AML-193 (cell line): ENCODE data around the gene C14orf180.

Experiments
- DNase-seq, 2 experiments: peaks; one replicate each; lab custom pipeline; 2025; lab: John Stamatoyannopoulos, UW

C14orf180 gene

DNA sequence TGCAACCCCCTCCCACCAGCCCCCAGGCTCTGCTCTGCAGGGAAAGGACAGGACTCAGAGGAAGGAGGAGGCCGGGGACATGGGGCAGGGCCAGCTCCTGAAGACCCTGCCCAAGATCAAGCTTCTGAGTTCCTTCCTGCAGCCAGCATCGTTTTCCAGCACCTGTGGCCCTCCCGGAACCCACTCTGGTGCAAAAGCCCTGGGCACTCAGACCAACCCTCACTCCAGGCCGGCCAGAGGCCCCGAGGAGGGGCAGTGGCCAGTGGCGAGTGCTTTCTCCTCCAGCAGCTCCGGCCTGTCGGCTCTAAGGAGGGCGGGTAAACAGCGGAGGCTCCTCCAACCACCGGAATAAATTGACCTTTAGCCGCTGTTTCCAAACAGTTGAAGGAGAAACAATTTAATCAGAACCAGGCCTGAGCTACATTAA is 14.2 kb downstream of the C14orf180 start:
- no peak for DNase-seq

DNA sequence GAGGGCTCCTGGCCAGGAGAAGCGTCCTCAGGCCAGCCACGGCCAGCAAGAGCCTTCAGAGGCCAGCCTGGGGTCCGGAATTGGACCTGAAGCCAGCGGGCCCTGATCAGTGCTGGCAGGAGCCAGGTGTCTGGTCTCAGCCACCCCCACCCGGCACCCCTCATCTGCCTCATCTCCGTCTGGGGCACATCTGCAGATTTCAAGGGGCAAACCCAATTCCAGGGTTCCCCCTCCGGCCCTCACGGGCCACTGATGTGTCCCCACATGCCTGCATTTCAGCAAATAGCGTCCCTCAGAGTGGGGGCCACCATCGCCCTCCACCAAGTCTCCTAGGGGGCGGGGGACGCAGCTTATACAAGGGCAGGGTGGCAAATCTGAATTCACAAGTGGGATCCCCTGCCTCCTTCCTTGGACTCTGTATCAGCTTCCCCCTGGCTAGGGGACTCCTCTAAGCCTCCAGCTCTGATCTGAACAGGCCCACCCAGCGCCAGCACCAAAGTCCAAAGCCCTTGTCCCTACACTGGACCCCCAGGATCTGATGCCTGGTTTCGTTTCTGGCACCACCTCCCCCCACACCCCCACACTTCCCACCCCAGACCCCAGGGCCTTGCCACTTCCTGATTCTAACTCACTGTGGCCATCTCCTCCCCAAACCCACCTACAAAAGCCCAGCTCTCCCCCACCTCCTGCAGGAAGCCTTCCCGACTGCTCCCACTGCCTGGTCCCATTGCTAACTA is 14.9 kb downstream of the C14orf180 start:
- DNase-seq = no peak

DNA sequence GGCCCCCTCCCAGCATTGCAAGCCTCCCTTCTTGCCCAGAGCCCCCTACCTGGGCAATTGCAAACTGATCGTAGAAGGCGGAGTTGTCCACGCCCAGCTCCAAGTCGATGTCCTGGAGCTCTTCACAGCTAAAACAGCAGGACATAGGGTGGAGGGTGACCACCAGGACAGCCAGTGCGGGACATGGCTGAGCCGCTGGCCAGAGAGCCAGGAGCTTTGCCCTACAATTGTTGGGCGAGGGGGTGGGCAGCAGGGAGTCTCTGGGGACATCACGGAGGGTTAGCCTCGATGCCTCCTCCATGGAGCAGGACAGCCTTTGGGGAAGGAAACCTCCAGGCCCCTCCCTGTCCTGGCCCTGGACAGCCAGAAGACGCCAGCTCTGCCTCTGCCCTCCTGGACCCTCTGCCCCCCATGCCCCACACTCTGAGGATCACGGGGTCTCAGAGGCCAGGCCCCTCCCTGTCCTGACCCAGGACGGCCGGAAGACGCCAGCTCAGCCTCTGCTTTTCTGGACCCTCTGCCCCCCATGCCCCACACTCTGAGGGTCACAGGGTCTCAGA is 15.6 kb downstream of the C14orf180 start:
- DNase-seq = no peak

DNA sequence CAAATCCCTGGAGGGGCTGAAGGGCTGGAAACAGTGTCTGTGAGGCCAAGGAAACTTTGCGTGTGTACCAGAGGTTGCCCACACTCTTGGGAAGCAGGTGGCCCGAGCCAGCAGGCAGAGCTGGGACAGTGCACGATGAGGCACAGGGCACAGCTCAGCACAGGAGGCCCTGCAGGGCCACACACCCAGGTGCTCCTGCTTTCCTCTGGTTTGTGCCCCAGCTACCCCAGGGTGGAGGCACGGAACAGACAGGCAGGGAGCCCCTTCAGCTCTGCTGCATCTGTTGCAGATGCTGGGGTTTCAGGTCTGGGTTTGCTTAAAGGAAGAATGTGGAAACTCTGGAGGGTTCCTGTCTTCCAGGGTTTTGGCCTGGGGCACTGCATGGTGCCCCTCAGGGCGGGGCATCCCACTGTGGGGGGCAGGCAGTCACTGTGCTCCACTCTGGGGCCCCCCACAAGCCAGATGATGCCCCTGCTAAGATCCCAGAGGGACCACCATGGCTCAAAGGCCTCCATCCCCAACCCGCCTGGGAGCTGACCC is 16.4 kb downstream of the C14orf180 start:
- DNase-seq = no peak

DNA sequence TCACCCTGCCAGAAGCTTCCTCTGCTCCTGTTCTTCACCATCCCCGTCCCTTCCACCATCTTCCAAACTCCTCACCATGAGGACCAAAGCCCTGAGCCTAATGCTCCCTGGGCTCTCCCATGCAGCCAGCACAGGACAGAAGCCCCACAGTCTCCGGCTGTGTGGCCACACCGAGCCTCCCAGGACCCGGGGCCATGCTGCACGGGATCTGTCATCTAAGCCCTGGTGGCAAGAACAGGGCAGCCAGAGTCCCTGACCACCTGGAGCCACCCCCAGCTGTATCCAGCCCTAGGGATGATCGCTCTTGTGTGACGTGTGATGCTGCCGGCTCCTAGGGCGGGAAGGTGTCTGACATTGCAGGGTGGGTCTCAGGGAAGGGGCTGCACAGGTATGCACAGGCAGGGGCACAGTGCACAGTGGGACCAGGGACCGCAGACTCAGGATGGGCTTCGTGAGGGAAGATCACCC is 16.9 kb downstream of the C14orf180 start:
- DNase-seq = no peak

DNA sequence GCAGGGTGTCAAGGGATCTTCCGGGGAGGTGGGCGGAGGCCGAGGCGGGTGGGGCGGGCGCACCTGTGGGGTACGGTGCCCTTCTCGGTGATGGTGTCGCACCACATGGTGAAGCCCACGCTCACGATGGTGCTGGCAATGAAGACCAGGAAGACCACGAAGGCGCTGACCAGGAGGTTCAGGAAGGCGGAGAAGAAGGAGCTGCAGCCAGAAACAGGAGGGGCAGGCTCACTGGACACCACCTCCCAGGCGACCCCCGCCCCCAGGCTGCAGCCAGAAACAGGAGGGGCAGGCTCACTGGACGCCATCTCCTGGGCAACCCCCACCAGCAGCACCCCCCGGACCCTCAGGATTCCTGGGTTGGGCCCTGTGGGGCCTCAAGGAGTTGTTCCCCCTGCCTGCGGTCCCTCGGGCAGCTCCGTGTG is 17.4 kb downstream of the C14orf180 start:
- DNase-seq = no peak

DNA sequence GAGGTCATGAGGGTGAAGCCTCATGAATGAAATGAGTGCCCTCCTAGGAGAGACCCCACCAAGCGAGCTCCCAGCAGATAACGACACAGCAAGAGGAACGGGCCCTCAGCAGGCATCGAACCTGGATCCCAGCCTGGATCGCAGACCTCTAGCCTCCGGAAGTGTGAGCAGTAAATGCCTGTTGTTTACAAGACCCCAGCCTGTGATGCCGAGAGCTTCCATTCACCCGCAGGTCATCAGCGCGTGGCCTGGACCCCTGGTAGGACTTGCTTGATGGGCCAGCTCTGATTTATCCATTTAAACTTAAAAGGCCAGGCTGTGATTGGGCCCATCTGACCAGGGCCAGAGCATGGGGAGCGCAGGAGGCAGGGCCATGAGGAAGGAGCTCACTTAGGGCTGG is 18.0 kb downstream of the C14orf180 start:
- DNase-seq = no peak

DNA sequence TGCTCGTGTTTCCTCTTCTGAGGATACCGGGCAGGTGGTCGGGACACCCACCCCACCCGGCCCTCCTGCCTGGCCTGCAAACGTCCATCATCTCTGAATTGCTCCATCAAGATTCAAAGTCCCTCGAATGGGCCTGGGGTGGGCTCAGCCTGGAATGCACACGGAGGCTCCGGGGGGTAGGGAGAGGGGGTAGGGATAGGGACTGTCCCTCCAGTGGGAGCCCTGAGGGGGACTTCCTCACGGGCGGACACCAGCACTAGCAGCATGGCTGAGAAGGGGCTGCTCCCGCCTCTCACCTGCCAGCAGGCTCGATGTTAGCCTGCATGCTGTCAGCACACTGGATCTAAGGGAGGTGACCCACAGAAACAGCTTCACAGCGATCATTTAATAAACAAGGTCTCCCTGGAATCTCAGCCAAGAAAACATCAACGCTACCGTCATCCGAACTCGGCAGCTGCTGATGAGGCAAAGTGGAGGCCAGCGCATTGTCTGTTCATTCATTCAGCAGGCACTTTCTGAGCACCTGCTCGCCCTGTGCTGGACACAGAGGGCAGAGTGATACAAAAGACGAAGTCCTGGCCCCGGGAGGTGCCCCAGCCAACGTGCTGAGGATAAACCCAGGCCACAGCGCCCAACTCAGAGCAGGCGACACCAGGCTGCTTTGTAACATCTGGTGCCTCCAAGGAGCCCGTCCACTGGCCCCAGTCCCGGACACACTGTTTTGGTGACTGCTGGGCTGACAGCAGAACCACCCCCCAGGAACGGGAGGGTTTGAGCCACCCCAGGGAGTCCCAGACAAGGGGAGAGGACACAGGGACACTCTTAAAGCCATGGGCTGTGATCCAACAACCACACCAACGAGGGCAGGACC is 18.7 kb downstream of the C14orf180 start:
- no peak for DNase-seq

DNA sequence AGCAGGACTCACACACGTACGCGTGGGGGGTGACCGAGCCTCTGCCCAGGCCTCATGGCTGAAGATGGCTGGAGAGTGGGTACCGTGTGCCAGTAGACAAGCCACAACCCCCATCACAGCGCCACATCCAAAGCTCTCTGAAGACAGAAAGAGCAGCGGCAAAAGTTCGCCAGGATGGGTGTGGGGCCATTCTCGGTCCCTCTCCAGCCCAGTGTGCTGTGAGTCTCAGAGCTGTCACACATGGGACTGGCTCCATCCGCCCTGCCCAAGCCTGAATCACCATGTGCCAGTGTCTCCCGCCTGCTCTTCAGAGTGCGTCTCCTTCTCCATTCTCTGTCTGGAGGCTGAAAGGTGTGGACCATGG is 19.3 kb downstream of the C14orf180 start:
- no peak for DNase-seq

DNA sequence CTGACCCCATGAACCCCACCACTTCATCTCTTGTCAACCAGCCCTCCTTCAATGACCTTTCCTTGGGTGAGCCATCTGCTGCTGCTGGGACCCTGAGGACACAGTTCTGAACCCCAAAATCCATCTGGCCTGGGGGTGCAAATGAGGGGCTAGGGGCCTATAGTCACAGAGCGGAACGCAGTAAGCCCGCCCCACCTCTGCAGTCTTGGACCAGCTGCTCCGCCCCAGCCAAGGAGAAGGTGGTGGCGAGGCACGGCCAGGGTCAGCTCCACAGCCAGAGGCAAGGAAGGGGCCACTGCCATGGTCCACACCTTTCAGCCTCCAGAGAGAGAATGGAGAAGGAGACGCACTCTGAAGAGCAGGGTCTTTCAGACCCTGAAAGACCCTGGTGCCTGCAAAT is 19.9 kb downstream of the C14orf180 start:
- no peak for DNase-seq

DNA sequence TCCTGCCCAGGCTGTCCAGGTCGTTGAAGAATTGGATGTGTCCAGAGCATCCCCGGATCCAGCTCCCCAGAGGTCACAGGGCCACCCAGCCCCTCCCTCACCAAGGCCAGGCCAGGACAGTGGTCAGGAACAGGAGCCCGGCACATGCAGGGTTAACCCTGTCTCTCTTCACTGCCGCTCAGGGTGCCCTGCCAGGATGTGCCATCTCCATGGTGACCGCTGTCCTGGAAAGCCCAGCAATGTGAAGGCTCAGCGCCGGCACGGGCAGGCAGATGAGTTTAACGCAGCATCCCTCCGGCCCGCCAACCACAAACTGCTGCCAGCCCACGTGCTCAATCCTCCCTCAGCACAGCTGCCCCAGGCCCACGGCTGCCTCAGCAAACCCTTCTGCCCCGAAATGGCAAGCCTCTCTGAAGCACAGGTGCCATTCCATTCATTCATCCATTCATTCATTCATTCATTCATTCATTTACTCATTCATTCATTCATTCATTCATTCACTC is 20.6 kb downstream of the C14orf180 start:
- no peak for DNase-seq

DNA sequence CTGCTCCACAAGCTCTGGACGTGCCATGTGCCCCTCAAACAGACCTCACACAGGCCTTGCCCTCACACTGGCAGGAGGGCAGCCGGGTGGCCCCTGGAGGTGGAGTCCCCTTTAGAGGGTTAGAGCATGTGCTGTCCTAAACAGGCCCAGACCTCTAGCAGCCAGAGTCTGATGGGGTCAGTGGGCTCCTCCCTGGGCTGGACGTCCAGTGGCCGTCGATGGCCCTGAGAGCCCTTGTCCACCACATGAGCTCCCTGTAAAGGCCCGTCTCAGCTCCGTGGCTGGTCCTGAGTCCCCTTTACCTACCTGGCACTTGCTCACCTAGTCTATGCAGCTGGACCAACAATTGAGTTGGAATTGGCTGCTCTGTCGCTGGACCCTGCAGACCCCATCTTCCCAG is 21.2 kb downstream of the C14orf180 start:
- DNase-seq = no peak

DNA sequence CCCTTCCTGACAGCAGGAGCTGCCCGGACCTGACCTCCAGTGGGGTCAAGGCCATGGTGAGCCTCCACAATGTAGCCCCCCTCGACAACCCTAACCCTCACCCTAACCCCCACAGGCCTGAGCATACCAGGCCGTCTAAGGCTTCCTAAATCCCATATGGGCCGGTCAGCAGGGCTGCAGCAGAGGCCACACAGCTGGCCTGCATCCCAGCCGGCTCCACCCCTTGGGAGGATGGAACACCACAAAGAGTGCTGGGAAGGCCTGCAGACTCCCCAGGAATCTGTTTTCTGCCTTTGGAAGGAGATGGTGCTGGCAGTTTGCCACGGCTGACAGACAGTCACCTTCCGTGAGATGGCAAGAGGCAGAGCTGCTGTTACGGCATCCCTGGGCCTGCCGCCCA is 22.2 kb downstream of the C14orf180 start:
- DNase-seq = no peak

DNA sequence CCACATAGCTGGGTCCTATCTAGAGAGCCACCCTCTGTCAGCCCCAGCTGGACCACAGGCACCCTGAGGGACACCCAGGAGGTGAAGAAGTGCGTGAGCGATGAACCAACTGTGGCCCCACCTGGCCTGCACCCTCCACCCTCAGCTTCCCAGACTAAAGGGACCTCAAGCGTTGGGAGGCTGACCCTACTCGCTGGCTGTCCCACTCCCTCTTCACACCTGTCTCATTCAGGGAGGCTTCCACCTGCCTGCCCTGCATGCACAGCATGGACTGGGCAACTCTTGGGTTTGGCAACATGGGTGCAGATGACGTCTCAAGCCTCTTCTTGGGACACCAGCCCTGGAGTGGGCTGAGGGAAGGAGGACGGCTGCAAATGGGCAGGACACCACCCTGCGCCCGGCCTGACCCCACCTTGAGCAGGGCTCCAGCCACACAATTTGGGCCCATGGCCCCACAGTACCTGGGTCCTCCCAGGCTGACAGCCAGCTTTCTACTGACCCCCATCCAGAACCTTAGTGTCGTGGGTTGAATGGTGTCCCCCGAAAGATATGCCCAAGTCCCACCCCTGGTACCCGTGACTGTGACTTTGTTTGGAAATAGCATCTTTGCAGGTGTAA is 22.9 kb downstream of the C14orf180 start:
- DNase-seq = no peak

DNA sequence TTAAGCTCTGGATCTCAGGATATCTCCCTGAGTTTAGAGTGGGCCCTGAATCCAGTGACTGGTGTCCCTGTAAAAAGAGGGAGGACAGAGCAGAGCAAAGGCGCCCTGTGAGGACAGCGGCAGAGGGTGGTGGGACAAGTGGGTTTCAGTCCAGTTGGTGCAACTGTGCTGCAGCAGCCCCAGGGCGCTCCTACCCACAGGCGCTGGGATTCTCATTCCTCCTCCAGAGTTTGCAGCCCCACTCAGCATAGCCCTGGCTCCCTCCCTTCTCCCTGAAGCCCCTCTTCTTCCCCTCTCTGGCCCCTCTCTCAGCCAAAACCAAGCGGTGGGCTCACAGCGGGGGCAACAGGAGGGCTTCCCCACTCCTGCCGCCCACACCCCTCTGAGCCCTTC is 23.4 kb downstream of the C14orf180 start:
- DNase-seq = no peak

DNA sequence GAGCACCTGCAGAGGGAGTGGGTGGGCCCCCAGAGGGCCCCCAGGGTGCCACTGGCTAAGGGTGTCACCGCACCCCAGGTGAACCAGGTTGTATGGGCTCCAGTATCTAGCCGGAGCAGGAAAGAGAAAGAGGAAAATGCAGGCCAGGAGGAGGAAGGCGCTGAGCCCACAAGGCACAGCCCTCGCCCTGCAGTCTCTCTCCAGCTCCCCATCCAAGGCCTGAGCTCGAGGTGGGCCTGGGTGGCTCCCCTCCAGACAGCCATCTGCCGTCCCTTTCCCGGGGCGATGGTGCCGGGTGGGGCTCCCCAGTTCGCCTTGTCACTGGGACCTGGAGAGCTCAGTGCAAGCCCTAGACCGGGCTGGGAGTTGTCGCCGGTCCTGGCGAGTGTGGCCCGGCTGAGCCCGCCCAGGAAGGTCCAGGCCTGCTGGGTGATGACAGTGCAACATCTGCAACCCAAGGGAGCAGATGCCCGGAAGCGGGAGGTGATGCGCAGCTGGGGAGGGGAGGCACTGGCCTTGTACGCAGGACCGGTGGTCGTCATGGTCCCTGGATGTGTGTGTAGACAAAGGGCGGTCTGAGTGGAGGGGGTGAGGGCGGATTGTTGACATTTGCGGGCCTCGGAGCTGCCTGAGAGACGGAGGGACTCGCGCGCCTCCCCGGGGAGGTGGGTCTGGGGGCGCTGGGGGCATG is 24.3 kb downstream of the C14orf180 start:
- no peak for DNase-seq

DNA sequence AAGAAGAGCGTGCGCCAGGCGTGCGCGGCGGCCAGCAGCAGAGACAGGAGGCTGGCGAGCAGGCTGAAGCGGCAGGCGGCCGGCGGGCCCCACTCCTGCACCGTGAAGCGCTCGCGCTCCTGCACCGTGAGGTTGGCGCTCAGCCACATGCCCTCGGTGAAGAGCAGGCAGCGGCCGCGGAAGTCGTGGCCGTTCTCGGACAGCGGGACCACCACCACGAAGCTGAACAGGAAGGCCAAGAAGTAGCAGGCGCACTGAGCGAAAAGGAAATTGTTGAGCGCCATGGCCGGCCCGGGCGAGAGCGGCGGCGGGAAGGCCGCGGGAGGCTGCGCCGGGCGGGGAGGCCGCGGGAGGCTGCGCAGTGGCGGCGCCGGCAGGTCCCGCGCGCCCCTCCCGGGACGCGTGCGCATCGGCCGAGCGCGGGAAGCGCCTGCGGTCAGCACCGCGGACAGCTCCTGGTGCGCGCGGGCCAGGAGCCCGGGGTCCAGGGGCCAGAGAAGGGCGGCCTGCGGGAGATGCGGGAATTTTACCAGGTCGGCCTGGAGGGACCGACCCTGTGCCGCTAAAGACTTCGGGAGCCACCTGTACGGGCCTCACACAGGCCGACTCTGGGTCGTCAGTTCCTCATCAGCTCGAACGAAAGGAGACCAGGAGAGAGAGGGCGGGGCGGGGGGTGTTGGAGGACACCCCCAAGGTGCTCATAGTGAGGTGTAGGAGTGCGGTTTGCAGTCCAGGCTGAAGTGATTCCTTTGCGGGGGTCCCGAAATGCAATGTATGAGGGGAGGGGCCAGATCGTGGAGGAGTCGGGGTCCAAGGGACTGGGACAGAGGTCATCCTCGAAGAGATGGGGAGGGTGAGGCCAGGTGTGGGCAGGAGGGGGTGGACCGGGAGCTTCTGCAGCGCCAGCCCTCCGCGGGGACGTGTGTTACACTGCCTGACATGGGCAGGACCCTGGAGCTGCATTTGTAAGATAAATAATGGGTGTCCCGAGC is 25.2 kb downstream of the C14orf180 start, which contains the start of gene TMEM179:
TMEM179 (minus strand) TSS at position 315 of the 992 bp plus-strand sequence; CDS start at position 284, 31 bp downstream.
- no peak for DNase-seq

DNA sequence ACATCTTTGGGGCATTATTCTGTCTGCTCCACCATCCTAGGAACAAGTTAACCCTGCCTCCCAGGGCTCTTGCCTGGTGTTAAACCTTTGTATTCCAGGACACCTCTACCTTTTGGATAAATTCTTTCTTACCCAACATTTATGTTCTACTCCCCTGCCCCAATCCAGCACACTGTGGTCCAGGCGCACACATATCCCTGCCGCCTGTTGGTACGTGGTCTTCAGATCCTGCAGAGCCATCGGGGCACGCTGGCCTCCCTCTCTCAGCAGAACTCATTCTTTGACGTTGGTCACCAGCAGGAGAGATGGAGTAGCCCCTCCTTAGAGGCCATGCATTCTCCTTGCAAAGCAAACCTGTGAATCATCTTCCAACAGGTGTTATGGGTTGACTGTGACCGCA is 30.1 kb downstream of the C14orf180 start:
- no peak for DNase-seq

DNA sequence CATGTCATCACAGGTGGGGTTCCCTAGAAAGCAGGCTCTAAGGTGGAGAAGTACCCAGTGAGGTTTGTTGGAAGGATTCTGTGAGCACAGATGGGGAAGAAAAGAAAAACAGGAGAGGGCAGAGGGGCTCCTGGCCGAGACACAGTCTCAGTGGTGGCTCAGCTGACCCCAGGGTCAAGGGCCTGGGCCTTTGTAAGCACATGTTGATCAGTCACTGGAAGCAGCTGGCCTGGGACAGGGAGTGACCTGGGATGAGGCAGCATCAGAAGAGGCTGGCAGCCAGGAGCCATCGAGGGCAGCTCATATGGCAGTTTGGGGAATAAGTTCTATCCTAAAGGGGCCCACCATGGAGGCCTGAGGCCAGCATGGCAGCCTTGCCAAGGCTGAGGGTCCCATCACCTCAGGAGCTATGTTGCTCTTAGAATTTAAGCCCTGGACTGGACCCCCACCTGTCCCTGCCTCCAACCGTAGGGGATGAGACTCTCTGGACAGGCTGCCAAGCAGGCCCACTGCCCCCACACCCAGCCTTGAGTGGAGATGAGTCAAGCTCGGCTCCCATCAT is 31.3 kb downstream of the C14orf180 start:
- no peak for DNase-seq

DNA sequence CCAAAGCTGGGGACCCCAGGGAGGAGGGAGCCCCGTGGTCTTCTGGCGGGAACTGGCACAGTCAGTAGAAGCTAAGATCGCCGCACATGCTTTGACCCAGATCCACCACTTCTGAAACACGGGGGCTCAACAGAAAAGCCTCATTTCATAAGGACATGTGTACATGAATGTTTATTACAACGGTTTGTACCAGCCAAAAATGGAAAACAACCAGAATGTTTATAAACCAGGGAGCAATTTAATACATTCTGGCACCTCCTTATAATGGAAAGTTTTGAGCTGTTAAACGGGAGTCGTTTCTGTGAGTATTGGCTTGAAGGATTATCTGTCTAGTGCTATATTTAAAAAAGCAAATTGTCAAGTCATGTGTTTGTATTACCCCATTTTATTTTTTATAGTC is 32.3 kb downstream of the C14orf180 start:
- DNase-seq = no peak
